H1 (cell line): ENCODE data around the gene CCDC171. TPM values are rescaled to one million over a fixed set of nuclear protein-coding genes. Genes with fewer than 3 reads are reported as not detected.

ENCODE experiments used
- CTCF ChIA-PET: fragments of 300-600 bp; sonication (Branson Sonifier 250); formaldehyde crosslinking; loops from one replicate; lab custom pipeline; 2021; ENCODE audit not compliant: partially characterized antibody; lab: Charles Lee
- POLR2A ChIA-PET: fragments of 300-600 bp; sonication (Branson Sonifier 250); formaldehyde crosslinking; loops from one replicate; lab custom pipeline; 2021; ENCODE audit warnings: inconsistent platforms; ENCODE audit not compliant: partially characterized antibody; lab: Charles Lee
- DNase-seq, 2 experiments: peaks; one replicate each; pipeline versions ENCODE4 v3.0.0 to v3.0.0-alpha.2; 2010 to 2022; ENCODE audit warnings: low spot score in 2 of 2, low read depth in 1 of 2, mixed read lengths in 1 of 2
- FAIRE-seq: peaks from 2 replicates; lab custom pipeline; 2011; peaks lifted over from hg19 to GRCh38; lab: Jason Lieb, UNC
- H2AFZ ChIP-seq: 2 replicates; pipeline ENCODE4 v1.8.1; 2012; ENCODE audit warnings: low read length, inconsistent platforms
- H2AK5ac ChIP-seq: 2 replicates; pipeline ENCODE4 v1.6.1; 2013; ENCODE audit warnings: low read depth, low read length
- H2BK120ac ChIP-seq: replicated peaks from 2 replicates; pipeline ENCODE3; 2013; ENCODE audit warnings: low read depth, low read length, inconsistent platforms
- H2BK12ac ChIP-seq: 2 replicates; pipeline ENCODE4 v1.6.1; 2013; ENCODE audit warnings: low read depth, low read length
- H2BK15ac ChIP-seq: 2 replicates; pipeline ENCODE4 v1.6.1; 2013; ENCODE audit warnings: low read length
- H2BK20ac ChIP-seq: 2 replicates; pipeline ENCODE4 v1.6.1; 2013; ENCODE audit warnings: low read length
- H2BK5ac ChIP-seq: 2 replicates; pipeline ENCODE4 v1.6.1; 2013; ENCODE audit warnings: low read depth, low read length
- H3K14ac ChIP-seq: 2 replicates; pipeline ENCODE4 v1.6.1; 2013; ENCODE audit warnings: inconsistent platforms; ENCODE audit not compliant: insufficient read length
- H3K18ac ChIP-seq: 2 replicates; pipeline ENCODE4 v1.6.1; 2013; ENCODE audit warnings: low read length; ENCODE audit errors: extremely low read depth
- H3K23ac ChIP-seq: 2 replicates; pipeline ENCODE4 v1.6.1; 2013; ENCODE audit warnings: inconsistent platforms; ENCODE audit not compliant: insufficient read length
- H3K23me2 ChIP-seq: 2 replicates; pipeline ENCODE4 v1.6.1; 2013; ENCODE audit warnings: low read depth, low read length
- H3K27ac ChIP-seq: 2 replicates; pipeline ENCODE4 v1.6.1; 2011; ENCODE audit warnings: low read depth, low read length, inconsistent platforms
- H3K27me3 ChIP-seq, 4 experiments: replicated peaks in 1 of 4; 1 replicate in 1 of 4; 2 replicates in 3 of 4; pipeline versions ENCODE4 v1.6.1 to v1.8.1; 2011 to 2013; ENCODE audit warnings: low read length in 3 of 4, mild to moderate bottlenecking in 3 of 4, inconsistent platforms in 2 of 4, mixed read lengths in 2 of 4, moderate library complexity in 1 of 4; ENCODE audit not compliant: control insufficient read depth in 3 of 4, insufficient read depth in 3 of 4; ENCODE audit errors: extremely low read depth in 1 of 4
- H3K36me3 ChIP-seq, 4 experiments: 2 replicates each; pipeline versions ENCODE4 v1.6.1 to v1.8.1; 2011 to 2013; ENCODE audit warnings: mild to moderate bottlenecking in 4 of 4, low read length in 3 of 4, moderate library complexity in 2 of 4, control low read depth in 1 of 4, inconsistent platforms in 1 of 4; ENCODE audit not compliant: insufficient read depth in 4 of 4, control insufficient read depth in 2 of 4
- H3K4ac ChIP-seq: replicated peaks from 2 replicates; pipeline ENCODE3; 2013; ENCODE audit warnings: low read length, low read depth, mixed read lengths, inconsistent platforms; ENCODE audit not compliant: insufficient read length
- H3K4me1 ChIP-seq, 4 experiments: replicated peaks in 1 of 4; 1 replicate in 1 of 4; 2 replicates in 3 of 4; pipeline versions ENCODE4 v1.6.1 to v1.8.1; 2011 to 2013; ENCODE audit warnings: low read length in 3 of 4, inconsistent platforms in 2 of 4, mixed read lengths in 1 of 4; ENCODE audit not compliant: insufficient read depth in 4 of 4, control insufficient read depth in 3 of 4
- H3K4me2 ChIP-seq, 2 experiments: 2 replicates each; pipeline versions ENCODE4 v1.6.1 to v1.8.1; 2011 to 2013; ENCODE audit warnings: low read depth in 2 of 2, low read length in 2 of 2, control low read depth in 1 of 2, inconsistent platforms in 1 of 2, mild to moderate bottlenecking in 1 of 2; ENCODE audit not compliant: insufficient read depth in 1 of 2
- H3K4me3 ChIP-seq, 4 experiments: fragments of 200-600, 300-600 bp in 1 of 4; sonication (generic), shearing (Covaris generic), sonication (Bioruptor Twin) in 1 of 4; 2 replicates each; pipeline versions ENCODE4 v1.5.1 to v1.8.1; 2011 to 2016; ENCODE audit warnings: low read length in 4 of 4, low read depth in 3 of 4, control low read depth in 2 of 4, inconsistent platforms in 2 of 4, mild to moderate bottlenecking in 2 of 4, mixed read lengths in 1 of 4, moderate library complexity in 1 of 4; ENCODE audit not compliant: insufficient read depth in 2 of 4; ENCODE audit errors: extremely low read depth in 1 of 4
- H3K56ac ChIP-seq: replicated peaks from 2 replicates; pipeline ENCODE3; 2013; ENCODE audit warnings: low read depth, mild to moderate bottlenecking, mixed read lengths, low read length, inconsistent platforms; ENCODE audit not compliant: insufficient read length
- H3K79me1 ChIP-seq: 2 replicates; pipeline ENCODE4 v1.6.1; 2013; ENCODE audit warnings: low read depth, low read length, control low read depth
- H3K79me2 ChIP-seq, 2 experiments: 2 replicates each; pipeline versions ENCODE4 v1.6.1 to v1.8.1; 2012 to 2013; ENCODE audit warnings: low read length in 2 of 2, mild to moderate bottlenecking in 2 of 2, inconsistent platforms in 1 of 2; ENCODE audit not compliant: insufficient read depth in 2 of 2, control insufficient read depth in 1 of 2
- H3K9ac ChIP-seq, 4 experiments: replicated peaks in 1 of 4; 1 replicate in 1 of 4; 2 replicates in 3 of 4; pipeline versions ENCODE4 v1.6.1 to v1.8.1; 2011 to 2013; ENCODE audit warnings: low read depth in 3 of 4, low read length in 3 of 4, control low read depth in 2 of 4, mild to moderate bottlenecking in 2 of 4, moderate library complexity in 2 of 4, inconsistent platforms in 1 of 4; ENCODE audit errors: extremely low read depth in 1 of 4
- H3K9me3 ChIP-seq, 2 experiments: 2 replicates each; pipeline versions ENCODE4 v1.6.1 to v1.8.1; 2012 to 2013; ENCODE audit warnings: mild to moderate bottlenecking in 2 of 2, moderate library complexity in 2 of 2, control low read depth in 1 of 2, inconsistent platforms in 1 of 2, low read depth in 1 of 2, low read length in 1 of 2, mixed read lengths in 1 of 2; ENCODE audit not compliant: insufficient read depth in 2 of 2
- H4K20me1 ChIP-seq, 2 experiments: replicated peaks in 1 of 2; 2 replicates each; pipeline versions ENCODE3 to v1.8.1; 2011 to 2013; ENCODE audit warnings: inconsistent platforms in 2 of 2, low read length in 2 of 2, mild to moderate bottlenecking in 1 of 2; ENCODE audit not compliant: insufficient read depth in 2 of 2, control insufficient read depth in 1 of 2
- H4K5ac ChIP-seq: 2 replicates; pipeline ENCODE4 v1.6.1; 2013; ENCODE audit warnings: low read length, low read depth, mixed read lengths, inconsistent platforms; ENCODE audit not compliant: insufficient read length
- H4K8ac ChIP-seq: 2 replicates; pipeline ENCODE4 v1.8.0; 2013; ENCODE audit warnings: mild to moderate bottlenecking, moderate library complexity, low read length, inconsistent platforms; ENCODE audit not compliant: insufficient read depth; ENCODE audit errors: extremely low read depth
- H4K91ac ChIP-seq: replicated peaks from 2 replicates; pipeline ENCODE3; 2013; ENCODE audit warnings: low read length, mixed read lengths, inconsistent platforms; ENCODE audit not compliant: insufficient read length
- CTBP2 ChIP-seq: IDR thresholded peaks from 2 replicates; pipeline ENCODE4 v1.7.0; 2011; ENCODE audit warnings: borderline replicate concordance, mild to moderate bottlenecking, moderate library complexity, mixed read lengths, low read length; ENCODE audit not compliant: insufficient read depth, insufficient read length
- WGBS, 2 experiments: shearing (Covaris generic) in 1 of 2; methylation state at CpG; one replicate each; pipeline versions ENCODE4 v1.1.6 to v1.1.7; 2013 to 2015; ENCODE audit warnings: low lambda C conversion rate in 2 of 2, mixed read lengths in 2 of 2, inconsistent platforms in 1 of 2, low coverage in 1 of 2, missing lambda C conversion rate in 1 of 2; ENCODE audit not compliant: insufficient replicate concordance in 2 of 2, insufficient coverage in 1 of 2, insufficient read length in 1 of 2; ENCODE audit errors: extremely low coverage in 1 of 2, missing lambda C conversion rate in 1 of 2; 5-methylcytosine and 5-hydroxymethylcytosine counted together
- polyA plus RNA-seq, 7 experiments: library from polyadenylated mRNA; depleted of rRNA in 3 of 7; stranded (reverse) in 5 of 7; unstranded in 2 of 7; fragments of >200 nt in 5 of 7; fragments of 200-250 nt in 2 of 7; gene quantifications; 1 replicate in 5 of 7; 2 replicates in 1 of 7; 4 replicates in 1 of 7; pipeline versions ENCODE4 v1.2.1 to v1.2.3, GENCODE V29; 2011 to 2013; ENCODE audit warnings: missing spikeins in 2 of 7, mixed read lengths in 2 of 7
- total RNA-seq: library from RNA; stranded (reverse); fragmentation: NEBNext Ultra II Directional; extraction: Animal tissue kit (Norgen Biotek cat#: 25700); gene quantifications from 2 replicates; pipeline ENCODE4 v1.2.1, GENCODE V29; 2021

The CCDC171 gene
- total and polyA plus RNA-seq, 2 of the 8 experiments (the other 6 are each of a cell fraction or from before 2014, with no cell fraction given), result 0.83 to 2.3 TPM

DNA sequence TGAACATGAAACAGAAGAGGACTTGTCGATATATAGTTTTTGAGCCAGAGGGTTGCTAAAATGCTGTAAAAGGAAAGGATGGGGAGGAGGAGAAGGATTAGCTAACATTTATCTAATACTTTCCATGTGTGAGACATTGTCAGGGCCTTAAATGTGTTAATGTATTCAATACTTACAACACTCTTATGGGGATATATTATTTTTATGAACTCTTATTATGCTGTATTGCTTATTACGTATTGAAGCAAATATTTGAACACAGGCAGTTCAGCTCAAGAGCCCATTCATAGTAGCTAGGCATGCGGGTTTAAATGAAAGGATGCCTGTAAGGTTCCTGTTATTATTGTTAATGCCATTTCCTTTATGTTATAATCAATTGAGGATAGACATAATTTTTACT, 391.5 kb downstream of the CCDC171 start:
- Histone ChIP-seq H2BK20ac (no peak overlapping the region), H3K79me1 (no peaks in the 10 kb centered on the region), H3K79me2 (no peaks in the 10 kb centered on the region), H3K4me2 (no peak overlapping the region), H3K56ac (no peak overlapping the region), H3K4me3 (no peak overlapping the region), H2AK5ac (no peak overlapping the region), H3K9ac (no peak overlapping the region), H3K27ac (no peak overlapping the region), H3K9me3 (no peaks in the 10 kb centered on the region), H2BK15ac (no peak overlapping the region), H4K5ac (no peak overlapping the region), H3K14ac (no peak overlapping the region), H4K91ac (no peak overlapping the region), H2BK12ac (no peak overlapping the region), H3K18ac (no peak overlapping the region), H3K23me2 (no peaks in the 10 kb centered on the region), H4K8ac (no peak overlapping the region), H3K4ac (no peak overlapping the region), H2BK5ac (no peak overlapping the region), H3K23ac (no peak overlapping the region), H2AFZ (no peak overlapping the region), H3K27me3 (no peaks in the 10 kb centered on the region), H3K36me3 (no peaks in the 10 kb centered on the region), H2BK120ac (no peak overlapping the region), H3K4me1 (0 out of 7 replicates have a peak, but pooled peaks cover 0 to 2% (median 0%) of the 10 kb centered on the region in 4 experiments), H4K20me1 (no peaks in the 10 kb centered on the region)
- DNase-seq (no peak), FAIRE-seq (no peak)
- WGBS, 2 experiments, result 88% methylated on average over 3 of the region's 3 CpGs; no CpG with 5 or more reads in 1 of the 2 experiments
- ChIA-PET CTCF (interaction anchor here (1.9 kb wide), 1 partner anchor 189 kb away, joined by 5 read pairs; no protein-coding TSS in a partner anchor), POLR2A (no interaction called here)
- no peak for TF ChIP-seq CTBP2
